ENCODE measurements around the gene POLR3B.

DNA sequence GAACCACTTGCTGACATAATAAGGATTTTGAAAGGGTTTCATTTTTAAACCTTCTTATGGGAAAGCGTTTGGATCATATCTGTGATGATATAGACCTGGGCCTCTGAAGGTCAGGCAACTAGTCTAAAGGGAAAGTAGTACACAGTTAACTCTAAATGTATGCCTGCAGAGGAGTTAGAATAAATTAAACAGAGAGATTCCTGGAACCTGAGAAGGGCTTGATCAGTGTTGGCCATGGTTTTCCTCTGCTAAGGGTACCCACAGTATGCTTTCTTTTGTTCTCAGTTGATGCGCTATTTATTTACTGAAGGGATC lies 14.4 kb upstream of the POLR3B start:
- TF ChIP-seq, protein P1, sequence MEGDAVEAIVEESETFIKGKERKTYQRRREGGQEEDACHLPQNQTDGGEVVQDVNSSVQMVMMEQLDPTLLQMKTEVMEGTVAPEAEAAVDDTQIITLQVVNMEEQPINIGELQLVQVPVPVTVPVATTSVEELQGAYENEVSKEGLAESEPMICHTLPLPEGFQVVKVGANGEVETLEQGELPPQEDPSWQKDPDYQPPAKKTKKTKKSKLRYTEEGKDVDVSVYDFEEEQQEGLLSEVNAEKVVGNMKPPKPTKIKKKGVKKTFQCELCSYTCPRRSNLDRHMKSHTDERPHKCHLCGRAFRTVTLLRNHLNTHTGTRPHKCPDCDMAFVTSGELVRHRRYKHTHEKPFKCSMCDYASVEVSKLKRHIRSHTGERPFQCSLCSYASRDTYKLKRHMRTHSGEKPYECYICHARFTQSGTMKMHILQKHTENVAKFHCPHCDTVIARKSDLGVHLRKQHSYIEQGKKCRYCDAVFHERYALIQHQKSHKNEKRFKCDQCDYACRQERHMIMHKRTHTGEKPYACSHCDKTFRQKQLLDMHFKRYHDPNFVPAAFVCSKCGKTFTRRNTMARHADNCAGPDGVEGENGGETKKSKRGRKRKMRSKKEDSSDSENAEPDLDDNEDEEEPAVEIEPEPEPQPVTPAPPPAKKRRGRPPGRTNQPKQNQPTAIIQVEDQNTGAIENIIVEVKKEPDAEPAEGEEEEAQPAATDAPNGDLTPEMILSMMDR (IDR thresholded peaks at IDR 0.05 in 2 of 3, conservative IDR thresholded peaks at IDR 0.05 in 1 of 3; ENCODE audit: control insufficient read depth in 2 of 3, extremely low read depth in 1 of 3, insufficient read depth in 1 of 3, low read depth in 3 of 3, low read length in 3 of 3) = no peak
- TF ChIP-seq CREM (IDR thresholded peaks at IDR 0.05; ENCODE audit: low read depth) = no peak
- no peak for TF ChIP-seq EZH2 (IDR thresholded peaks at IDR 0.05; ENCODE audit: borderline replicate concordance, control insufficient read depth, low read depth, low read length)
- TF ChIP-seq RAD21 (IDR thresholded peaks at IDR 0.05; ENCODE audit: insufficient read depth, low read depth, low read length) = no peak
- TF ChIP-seq, protein P2, sequence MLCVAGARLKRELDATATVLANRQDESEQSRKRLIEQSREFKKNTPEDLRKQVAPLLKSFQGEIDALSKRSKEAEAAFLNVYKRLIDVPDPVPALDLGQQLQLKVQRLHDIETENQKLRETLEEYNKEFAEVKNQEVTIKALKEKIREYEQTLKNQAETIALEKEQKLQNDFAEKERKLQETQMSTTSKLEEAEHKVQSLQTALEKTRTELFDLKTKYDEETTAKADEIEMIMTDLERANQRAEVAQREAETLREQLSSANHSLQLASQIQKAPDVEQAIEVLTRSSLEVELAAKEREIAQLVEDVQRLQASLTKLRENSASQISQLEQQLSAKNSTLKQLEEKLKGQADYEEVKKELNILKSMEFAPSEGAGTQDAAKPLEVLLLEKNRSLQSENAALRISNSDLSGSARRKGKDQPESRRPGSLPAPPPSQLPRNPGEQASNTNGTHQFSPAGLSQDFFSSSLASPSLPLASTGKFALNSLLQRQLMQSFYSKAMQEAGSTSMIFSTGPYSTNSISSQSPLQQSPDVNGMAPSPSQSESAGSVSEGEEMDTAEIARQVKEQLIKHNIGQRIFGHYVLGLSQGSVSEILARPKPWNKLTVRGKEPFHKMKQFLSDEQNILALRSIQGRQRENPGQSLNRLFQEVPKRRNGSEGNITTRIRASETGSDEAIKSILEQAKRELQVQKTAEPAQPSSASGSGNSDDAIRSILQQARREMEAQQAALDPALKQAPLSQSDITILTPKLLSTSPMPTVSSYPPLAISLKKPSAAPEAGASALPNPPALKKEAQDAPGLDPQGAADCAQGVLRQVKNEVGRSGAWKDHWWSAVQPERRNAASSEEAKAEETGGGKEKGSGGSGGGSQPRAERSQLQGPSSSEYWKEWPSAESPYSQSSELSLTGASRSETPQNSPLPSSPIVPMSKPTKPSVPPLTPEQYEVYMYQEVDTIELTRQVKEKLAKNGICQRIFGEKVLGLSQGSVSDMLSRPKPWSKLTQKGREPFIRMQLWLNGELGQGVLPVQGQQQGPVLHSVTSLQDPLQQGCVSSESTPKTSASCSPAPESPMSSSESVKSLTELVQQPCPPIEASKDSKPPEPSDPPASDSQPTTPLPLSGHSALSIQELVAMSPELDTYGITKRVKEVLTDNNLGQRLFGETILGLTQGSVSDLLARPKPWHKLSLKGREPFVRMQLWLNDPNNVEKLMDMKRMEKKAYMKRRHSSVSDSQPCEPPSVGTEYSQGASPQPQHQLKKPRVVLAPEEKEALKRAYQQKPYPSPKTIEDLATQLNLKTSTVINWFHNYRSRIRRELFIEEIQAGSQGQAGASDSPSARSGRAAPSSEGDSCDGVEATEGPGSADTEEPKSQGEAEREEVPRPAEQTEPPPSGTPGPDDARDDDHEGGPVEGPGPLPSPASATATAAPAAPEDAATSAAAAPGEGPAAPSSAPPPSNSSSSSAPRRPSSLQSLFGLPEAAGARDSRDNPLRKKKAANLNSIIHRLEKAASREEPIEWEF (IDR thresholded peaks at IDR 0.05; ENCODE audit: insufficient replicate concordance, low read depth, low read length) = no peak
- TF ChIP-seq, protein P3, sequence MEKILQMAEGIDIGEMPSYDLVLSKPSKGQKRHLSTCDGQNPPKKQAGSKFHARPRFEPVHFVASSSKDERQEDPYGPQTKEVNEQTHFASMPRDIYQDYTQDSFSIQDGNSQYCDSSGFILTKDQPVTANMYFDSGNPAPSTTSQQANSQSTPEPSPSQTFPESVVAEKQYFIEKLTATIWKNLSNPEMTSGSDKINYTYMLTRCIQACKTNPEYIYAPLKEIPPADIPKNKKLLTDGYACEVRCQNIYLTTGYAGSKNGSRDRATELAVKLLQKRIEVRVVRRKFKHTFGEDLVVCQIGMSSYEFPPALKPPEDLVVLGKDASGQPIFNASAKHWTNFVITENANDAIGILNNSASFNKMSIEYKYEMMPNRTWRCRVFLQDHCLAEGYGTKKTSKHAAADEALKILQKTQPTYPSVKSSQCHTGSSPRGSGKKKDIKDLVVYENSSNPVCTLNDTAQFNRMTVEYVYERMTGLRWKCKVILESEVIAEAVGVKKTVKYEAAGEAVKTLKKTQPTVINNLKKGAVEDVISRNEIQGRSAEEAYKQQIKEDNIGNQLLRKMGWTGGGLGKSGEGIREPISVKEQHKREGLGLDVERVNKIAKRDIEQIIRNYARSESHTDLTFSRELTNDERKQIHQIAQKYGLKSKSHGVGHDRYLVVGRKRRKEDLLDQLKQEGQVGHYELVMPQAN (conservative IDR thresholded peaks at IDR 0.05) = no peak
- TF ChIP-seq, protein P4, sequence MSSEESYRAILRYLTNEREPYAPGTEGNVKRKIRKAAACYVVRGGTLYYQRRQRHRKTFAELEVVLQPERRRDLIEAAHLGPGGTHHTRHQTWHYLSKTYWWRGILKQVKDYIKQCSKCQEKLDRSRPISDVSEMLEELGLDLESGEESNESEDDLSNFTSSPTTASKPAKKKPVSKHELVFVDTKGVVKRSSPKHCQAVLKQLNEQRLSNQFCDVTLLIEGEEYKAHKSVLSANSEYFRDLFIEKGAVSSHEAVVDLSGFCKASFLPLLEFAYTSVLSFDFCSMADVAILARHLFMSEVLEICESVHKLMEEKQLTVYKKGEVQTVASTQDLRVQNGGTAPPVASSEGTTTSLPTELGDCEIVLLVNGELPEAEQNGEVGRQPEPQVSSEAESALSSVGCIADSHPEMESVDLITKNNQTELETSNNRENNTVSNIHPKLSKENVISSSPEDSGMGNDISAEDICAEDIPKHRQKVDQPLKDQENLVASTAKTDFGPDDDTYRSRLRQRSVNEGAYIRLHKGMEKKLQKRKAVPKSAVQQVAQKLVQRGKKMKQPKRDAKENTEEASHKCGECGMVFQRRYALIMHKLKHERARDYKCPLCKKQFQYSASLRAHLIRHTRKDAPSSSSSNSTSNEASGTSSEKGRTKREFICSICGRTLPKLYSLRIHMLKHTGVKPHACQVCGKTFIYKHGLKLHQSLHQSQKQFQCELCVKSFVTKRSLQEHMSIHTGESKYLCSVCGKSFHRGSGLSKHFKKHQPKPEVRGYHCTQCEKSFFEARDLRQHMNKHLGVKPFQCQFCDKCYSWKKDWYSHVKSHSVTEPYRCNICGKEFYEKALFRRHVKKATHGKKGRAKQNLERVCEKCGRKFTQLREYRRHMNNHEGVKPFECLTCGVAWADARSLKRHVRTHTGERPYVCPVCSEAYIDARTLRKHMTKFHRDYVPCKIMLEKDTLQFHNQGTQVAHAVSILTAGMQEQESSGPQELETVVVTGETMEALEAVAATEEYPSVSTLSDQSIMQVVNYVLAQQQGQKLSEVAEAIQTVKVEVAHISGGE (CRISPR knock-in tag; IDR thresholded peaks at IDR 0.05) = no peak
- TF ChIP-seq, protein P5, sequence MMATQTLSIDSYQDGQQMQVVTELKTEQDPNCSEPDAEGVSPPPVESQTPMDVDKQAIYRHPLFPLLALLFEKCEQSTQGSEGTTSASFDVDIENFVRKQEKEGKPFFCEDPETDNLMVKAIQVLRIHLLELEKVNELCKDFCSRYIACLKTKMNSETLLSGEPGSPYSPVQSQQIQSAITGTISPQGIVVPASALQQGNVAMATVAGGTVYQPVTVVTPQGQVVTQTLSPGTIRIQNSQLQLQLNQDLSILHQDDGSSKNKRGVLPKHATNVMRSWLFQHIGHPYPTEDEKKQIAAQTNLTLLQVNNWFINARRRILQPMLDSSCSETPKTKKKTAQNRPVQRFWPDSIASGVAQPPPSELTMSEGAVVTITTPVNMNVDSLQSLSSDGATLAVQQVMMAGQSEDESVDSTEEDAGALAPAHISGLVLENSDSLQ (IDR thresholded peaks at IDR 0.05) = no peak
- TF ChIP-seq STAT1 (conservative IDR thresholded peaks at IDR 0.05) = no peak
- TF ChIP-seq, protein P6, sequence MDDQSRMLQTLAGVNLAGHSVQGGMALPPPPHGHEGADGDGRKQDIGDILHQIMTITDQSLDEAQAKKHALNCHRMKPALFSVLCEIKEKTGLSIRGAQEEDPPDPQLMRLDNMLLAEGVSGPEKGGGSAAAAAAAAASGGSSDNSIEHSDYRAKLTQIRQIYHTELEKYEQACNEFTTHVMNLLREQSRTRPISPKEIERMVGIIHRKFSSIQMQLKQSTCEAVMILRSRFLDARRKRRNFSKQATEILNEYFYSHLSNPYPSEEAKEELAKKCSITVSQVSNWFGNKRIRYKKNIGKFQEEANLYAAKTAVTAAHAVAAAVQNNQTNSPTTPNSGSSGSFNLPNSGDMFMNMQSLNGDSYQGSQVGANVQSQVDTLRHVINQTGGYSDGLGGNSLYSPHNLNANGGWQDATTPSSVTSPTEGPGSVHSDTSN (IDR thresholded peaks at IDR 0.05; ENCODE audit: insufficient replicate concordance, low read depth, low read length) = no peak

All from GM12878 (cell line).